Measurements from ENCODE around the gene CHCHD6. TPM values are rescaled to one million over a fixed set of nuclear protein-coding genes. Genes with fewer than 3 reads are reported as not detected.

CHCHD6 gene
- polyA plus RNA-seq, 1 donor: 10.8 TPM

DNA sequence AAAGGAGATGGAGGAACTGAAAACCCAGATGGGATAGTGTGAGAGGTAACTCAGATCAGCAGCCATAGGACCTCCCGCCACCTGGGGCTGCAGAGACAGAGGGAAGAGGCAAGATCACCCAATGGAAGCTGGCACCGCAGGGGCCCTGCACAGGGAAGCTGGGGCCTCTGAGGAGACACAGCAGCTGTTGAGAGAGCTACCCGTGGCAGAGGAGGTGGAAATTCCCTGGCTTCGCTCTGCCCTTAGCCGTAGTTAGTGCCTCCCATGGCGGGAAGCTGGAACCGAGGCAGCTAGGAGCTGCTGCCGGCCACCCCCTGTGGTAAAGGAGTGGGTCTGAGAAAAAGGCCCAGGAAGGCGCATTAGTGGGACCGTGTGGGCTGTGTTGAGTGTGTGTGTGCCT is 260.9 kb downstream of the CHCHD6 start:
- WGBS (ENCODE audit: insufficient coverage, low lambda C conversion rate): no CpG with 5 or more reads among the region's 10 CpGs
- DNase-seq: no peak
- Histone ChIP-seq H3K4me1 (ENCODE audit: control insufficient read depth, insufficient read depth, low read length) (no peaks in the 10 kb centered on the region), H3K4me3 (ENCODE audit: low read length) (no peak overlapping the region), H3K27ac (ENCODE audit: low read length) (no peak overlapping the region), H3K27me3 (ENCODE audit: control insufficient read depth, insufficient read depth, low read length) (no peaks in the 10 kb centered on the region), H3K9me3 (ENCODE audit: control insufficient read depth, low read depth, low read length) (no peaks in the 10 kb centered on the region), H3K36me3 (ENCODE audit: control insufficient read depth, insufficient read depth, low read length) (no peaks in the 10 kb centered on the region)

DNA sequence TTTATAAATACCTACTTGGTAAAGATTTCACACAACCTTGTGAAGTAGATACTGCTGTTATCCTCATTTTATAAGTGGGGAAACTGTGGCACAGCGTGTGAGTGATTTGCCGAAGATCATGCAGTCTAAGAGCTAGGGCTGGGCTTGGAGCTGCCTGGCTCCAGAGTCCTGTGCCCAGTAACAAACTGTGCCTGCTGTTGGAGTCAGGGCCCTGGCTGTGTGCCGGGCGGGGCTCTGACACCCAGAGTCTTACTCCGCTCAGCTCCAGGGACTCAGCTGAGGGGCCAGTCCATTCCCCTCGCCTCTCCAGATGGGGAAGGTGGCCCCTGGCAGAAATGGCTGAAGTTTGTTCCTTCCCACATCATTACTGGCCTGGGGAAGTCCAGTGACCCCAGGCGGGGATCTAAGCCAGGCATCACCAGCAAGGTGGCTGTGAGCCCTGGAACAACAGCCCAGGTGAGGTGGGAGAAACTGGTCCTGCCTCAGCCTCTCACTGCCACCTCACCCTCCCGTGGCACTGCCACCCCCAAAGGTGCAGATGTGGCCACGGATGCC is 261.6 kb downstream of the CHCHD6 start:
- H3K27ac ChIP-seq (ENCODE audit: low read length): no peak overlapping the region
- no peaks in the 10 kb centered on the region for H3K9me3 ChIP-seq (ENCODE audit: control insufficient read depth, low read depth, low read length)
- no peaks in the 10 kb centered on the region for H3K27me3 ChIP-seq (ENCODE audit: control insufficient read depth, insufficient read depth, low read length)
- no peak overlapping the region for H3K4me3 ChIP-seq (ENCODE audit: low read length)
- no peaks in the 10 kb centered on the region for H3K4me1 ChIP-seq (ENCODE audit: control insufficient read depth, insufficient read depth, low read length)
- DNase-seq: no peak
- WGBS (ENCODE audit: insufficient coverage, low lambda C conversion rate): no CpG with 5 or more reads among the region's 9 CpGs
- H3K36me3 ChIP-seq (ENCODE audit: control insufficient read depth, insufficient read depth, low read length): no peaks in the 10 kb centered on the region

DNA sequence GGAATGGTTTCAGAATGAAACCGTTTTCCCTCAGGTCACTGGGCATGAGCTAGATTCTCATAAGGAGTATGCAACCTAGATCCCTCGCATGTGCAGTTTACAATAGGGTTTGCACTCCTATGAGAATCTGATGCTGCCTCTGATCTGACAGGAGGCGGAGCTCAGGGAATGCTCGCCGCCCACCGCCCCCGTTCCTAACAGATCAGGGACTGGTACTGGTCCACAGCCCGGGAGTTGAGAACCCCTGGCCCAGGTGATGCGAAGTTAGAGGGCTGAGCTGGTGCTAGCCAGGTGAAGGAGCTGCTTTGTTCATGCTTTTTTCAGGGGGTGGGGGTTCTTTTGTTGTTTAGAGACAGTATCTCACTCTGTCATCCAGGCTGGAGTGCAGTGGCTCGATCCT is 263.3 kb downstream of the CHCHD6 start:
- no peaks in the 10 kb centered on the region for H3K27me3 ChIP-seq (ENCODE audit: control insufficient read depth, insufficient read depth, low read length)
- no peaks in the 10 kb centered on the region for H3K9me3 ChIP-seq (ENCODE audit: control insufficient read depth, low read depth, low read length)
- no peaks in the 10 kb centered on the region for H3K36me3 ChIP-seq (ENCODE audit: control insufficient read depth, insufficient read depth, low read length)
- no peak overlapping the region for H3K4me3 ChIP-seq (ENCODE audit: low read length)
- H3K4me1 ChIP-seq (ENCODE audit: control insufficient read depth, insufficient read depth, low read length): no peaks in the 10 kb centered on the region
- DNase-seq: no peak
- WGBS (ENCODE audit: insufficient coverage, low lambda C conversion rate): 100% methylated on average over 1 of the region's 10 CpGs
- no peak overlapping the region for H3K27ac ChIP-seq (ENCODE audit: low read length)

GRCh38 chr3:126968391-126969390 is 264.7 kb downstream of the CHCHD6 start:
- no peak overlapping the region for H3K4me3 ChIP-seq (ENCODE audit: low read length)
- WGBS (ENCODE audit: insufficient coverage, low lambda C conversion rate): no CpG with 5 or more reads among the region's 20 CpGs
- no peak overlapping the region for H3K27ac ChIP-seq (ENCODE audit: low read length)
- no peaks in the 10 kb centered on the region for H3K4me1 ChIP-seq (ENCODE audit: control insufficient read depth, insufficient read depth, low read length)
- H3K9me3 ChIP-seq (ENCODE audit: control insufficient read depth, low read depth, low read length): no peaks in the 10 kb centered on the region
- H3K27me3 ChIP-seq (ENCODE audit: control insufficient read depth, insufficient read depth, low read length): no peaks in the 10 kb centered on the region
- no peak for DNase-seq
- no peaks in the 10 kb centered on the region for H3K36me3 ChIP-seq (ENCODE audit: control insufficient read depth, insufficient read depth, low read length)

- Histone ChIP-seq H3K4me3 (ENCODE audit: low read length) (no peak overlapping the region), H3K4me1 (ENCODE audit: control insufficient read depth, insufficient read depth, low read length) (no peaks in the 10 kb centered on the region), H3K27ac (ENCODE audit: low read length) (no peak overlapping the region), H3K27me3 (ENCODE audit: control insufficient read depth, insufficient read depth, low read length) (no peaks in the 10 kb centered on the region), H3K36me3 (ENCODE audit: control insufficient read depth, insufficient read depth, low read length) (no peaks in the 10 kb centered on the region), H3K9me3 (ENCODE audit: control insufficient read depth, low read depth, low read length) (no peaks in the 10 kb centered on the region)
- DNase-seq: no peak
- WGBS (ENCODE audit: insufficient coverage, low lambda C conversion rate): 0% methylated on average over 1 of the region's 7 CpGs
These were observed 265.5 kb downstream of the CHCHD6 start for GRCh38 chr3:126969586-126969985.

DNA sequence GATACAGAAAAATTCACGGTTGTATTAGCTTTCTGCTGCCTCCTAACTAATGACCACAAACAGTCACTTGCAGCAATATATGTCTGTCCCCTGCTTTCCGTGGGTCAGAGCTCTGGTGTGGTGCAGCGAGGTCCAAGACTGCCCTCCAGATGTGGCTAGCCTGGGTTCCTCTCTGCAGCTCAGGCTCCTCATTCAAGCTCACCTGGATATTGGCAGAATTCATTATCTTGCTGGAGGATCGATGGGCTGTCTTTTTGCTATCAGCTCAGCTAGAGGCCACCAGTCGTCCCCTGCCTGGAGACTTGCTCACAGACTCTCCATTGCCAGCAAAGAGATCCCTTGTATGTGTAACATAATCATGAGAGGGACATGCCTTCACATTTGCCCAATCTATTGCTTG is 266.1 kb downstream of the CHCHD6 start:
- no peaks in the 10 kb centered on the region for H3K36me3 ChIP-seq (ENCODE audit: control insufficient read depth, insufficient read depth, low read length)
- H3K4me3 ChIP-seq (ENCODE audit: low read length): no peak overlapping the region
- no peaks in the 10 kb centered on the region for H3K9me3 ChIP-seq (ENCODE audit: control insufficient read depth, low read depth, low read length)
- no CpG with 5 or more reads among the region's 5 CpGs for WGBS (ENCODE audit: insufficient coverage, low lambda C conversion rate)
- H3K4me1 ChIP-seq (ENCODE audit: control insufficient read depth, insufficient read depth, low read length): no peaks in the 10 kb centered on the region
- H3K27me3 ChIP-seq (ENCODE audit: control insufficient read depth, insufficient read depth, low read length): no peaks in the 10 kb centered on the region
- DNase-seq: no peak
- H3K27ac ChIP-seq (ENCODE audit: low read length): no peak overlapping the region

- Histone ChIP-seq H3K4me3 (ENCODE audit: low read length) (no peak overlapping the region), H3K9me3 (ENCODE audit: control insufficient read depth, low read depth, low read length) (no peaks in the 10 kb centered on the region), H3K36me3 (ENCODE audit: control insufficient read depth, insufficient read depth, low read length) (no peaks in the 10 kb centered on the region), H3K27ac (ENCODE audit: low read length) (no peak overlapping the region), H3K4me1 (ENCODE audit: control insufficient read depth, insufficient read depth, low read length) (no peaks in the 10 kb centered on the region), H3K27me3 (ENCODE audit: control insufficient read depth, insufficient read depth, low read length) (no peaks in the 10 kb centered on the region)
- WGBS (ENCODE audit: insufficient coverage, low lambda C conversion rate): 60% methylated on average over 1 of the region's 5 CpGs
- DNase-seq: no peak
These were observed 266.9 kb downstream of the CHCHD6 start for GRCh38 chr3:126970921-126971320.

GRCh38 chr3:126971891-126972351 is 267.9 kb downstream of the CHCHD6 start:
- H3K36me3 ChIP-seq (ENCODE audit: control insufficient read depth, insufficient read depth, low read length): no peaks in the 10 kb centered on the region
- H3K27me3 ChIP-seq (ENCODE audit: control insufficient read depth, insufficient read depth, low read length): no peaks in the 10 kb centered on the region
- H3K27ac ChIP-seq (ENCODE audit: low read length): no peak overlapping the region
- H3K4me1 ChIP-seq (ENCODE audit: control insufficient read depth, insufficient read depth, low read length): no peaks in the 10 kb centered on the region
- no peaks in the 10 kb centered on the region for H3K9me3 ChIP-seq (ENCODE audit: control insufficient read depth, low read depth, low read length)
- DNase-seq: no peak
- no CpG with 5 or more reads among the region's 13 CpGs for WGBS (ENCODE audit: insufficient coverage, low lambda C conversion rate)
- no peak overlapping the region for H3K4me3 ChIP-seq (ENCODE audit: low read length)

- H3K36me3 ChIP-seq (ENCODE audit: control insufficient read depth, insufficient read depth, low read length): no peaks in the 10 kb centered on the region
- WGBS (ENCODE audit: insufficient coverage, low lambda C conversion rate): no CpG with 5 or more reads among the region's 5 CpGs
These were observed 268.8 kb downstream of the CHCHD6 start for GRCh38 chr3:126972866-126973265.

GRCh38 chr3:126973814-126974213 is 269.8 kb downstream of the CHCHD6 start:
- H3K36me3 ChIP-seq (ENCODE audit: control insufficient read depth, insufficient read depth, low read length): no peaks in the 10 kb centered on the region
- no peak overlapping the region for H3K27ac ChIP-seq (ENCODE audit: low read length)
- no CpG with 5 or more reads among the region's 1 CpG for WGBS (ENCODE audit: insufficient coverage, low lambda C conversion rate)
- peaks cover 3% of the 10 kb centered on the region for H3K27me3 ChIP-seq (ENCODE audit: control insufficient read depth, insufficient read depth, low read length)
- no peak for DNase-seq
- no peaks in the 10 kb centered on the region for H3K4me1 ChIP-seq (ENCODE audit: control insufficient read depth, insufficient read depth, low read length)
- H3K9me3 ChIP-seq (ENCODE audit: control insufficient read depth, low read depth, low read length): no peaks in the 10 kb centered on the region
- H3K4me3 ChIP-seq (ENCODE audit: low read length): no peak overlapping the region

More at GRCh38 chr3:126972866-126973265, 268.8 kb downstream of the CHCHD6 start:
- no peak for DNase-seq
- H3K27ac ChIP-seq (ENCODE audit: low read length): no peak overlapping the region
- H3K9me3 ChIP-seq (ENCODE audit: control insufficient read depth, low read depth, low read length): no peaks in the 10 kb centered on the region
- no peaks in the 10 kb centered on the region for H3K27me3 ChIP-seq (ENCODE audit: control insufficient read depth, insufficient read depth, low read length)
- H3K4me1 ChIP-seq (ENCODE audit: control insufficient read depth, insufficient read depth, low read length): no peaks in the 10 kb centered on the region
- H3K4me3 ChIP-seq (ENCODE audit: low read length): no peak overlapping the region
